Psoas muscle (tissue), 8 donors: ENCODE measurements around the gene GLI3. TPM values are rescaled to one million over a fixed set of nuclear protein-coding genes. Genes with fewer than 3 reads are reported as not detected.
"Not testable (repeated sequence)": the region's sequence is repeated elsewhere in the genome, so short reads cannot be mapped to it uniquely, and the experiment has no call there.

Experiments used
- ATAC-seq, 4 donors: fragments of 200-7000 bp; cut with Tn5 transposase; one replicate each; pipeline ENCODE4 v1.9.1; 2020; ENCODE audit warnings: moderate library complexity in 3 of 4, mild to moderate bottlenecking in 2 of 4
- DNase-seq, 2 donors: peaks; one replicate each; pipeline ENCODE4 v3.0.0-alpha.2; 2020
- H3K27ac ChIP-seq: fragments of 200-600 bp; one replicate; pipeline ENCODE4 v1.8.0; 2022
- H3K27me3 ChIP-seq, 3 donors: fragments of 200-600 bp in 1 of 3; one replicate each; pipeline versions ENCODE4 v1.6.1 to v1.8.0; 2013 to 2022; ENCODE audit warnings: low read length in 2 of 3, mild to moderate bottlenecking in 2 of 3, moderate library complexity in 1 of 3; ENCODE audit not compliant: insufficient read depth in 3 of 3
- H3K36me3 ChIP-seq, 2 donors: fragments of 200-600 bp in 1 of 2; one replicate each; pipeline versions ENCODE4 v1.6.1 to v1.8.0; 2013 to 2022; ENCODE audit warnings: low read depth in 1 of 2, mild to moderate bottlenecking in 1 of 2, moderate library complexity in 1 of 2; ENCODE audit not compliant: insufficient read depth in 1 of 2
- H3K4me1 ChIP-seq: fragments of 200-600 bp; one replicate; pipeline ENCODE4 v1.8.0; 2022
- H3K4me3 ChIP-seq: fragments of 200-600 bp; one replicate; pipeline ENCODE4 v1.8.0; 2022; ENCODE audit warnings: mild to moderate bottlenecking
- H3K9me3 ChIP-seq: fragments of 200-600 bp; one replicate; pipeline ENCODE4 v1.8.0; 2022
- WGBS, 3 donors: extraction: QIAGEN DNeasy Blood & Tissue Kit; methylation state at CpG; one replicate each; pipeline versions ENCODE4 v1.1.6 to v1.1.7; 2013; 5-methylcytosine and 5-hydroxymethylcytosine counted together
- intact Hi-C, 2 donors: fragments of 100-400 bp; cut with DNase I; formaldehyde crosslinking; loops; one replicate each; pipeline versions ENCODE4 v1.11.0 to v1.14.2; 2022
- polyA plus RNA-seq, 3 donors: library from polyadenylated mRNA; stranded (reverse); fragments of 200-250 nt; gene quantifications; one replicate each; pipeline ENCODE4 v1.2.3, GENCODE V29; 2013
- total RNA-seq, 4 donors: library from RNA; stranded (reverse); fragmentation: NEBNext Ultra II Directional in 2 of 4; extraction: Animal tissue kit (Norgen Biotek cat#: 25700) in 2 of 4; gene quantifications; one replicate each; pipeline versions ENCODE4 v1.2.1 to v1.2.4, GENCODE V29; 2021 to 2023
- TF ChIP-seq, protein P1 (sequence below): fragments of 200-600 bp; IDR thresholded peaks from one replicate; pipeline ENCODE4 v1.8.0; 2022; ENCODE audit warnings: antibody characterized with exemption
- donor health status: healthy with polysubstance abuse.
- donor health status: DM: no; HTN: no; CAD: no; lungs with moderate emphysema.
- donor health status: Bipolar disorder and iron deficiency.
- donor health status: healthy.
- donor health status: DM: yes; HTN: yes; CAD: no.
- donor health status: DM: no; HTN: no; CAD: no.
- donor health status: DM: no; HTN: no; CAD: no.
- donor health status: DM: yes; HTN: yes; CAD: no.

GLI3 gene
- total and polyA plus RNA-seq, 7 donors = 0.24 to 4.9 (median 3.2) TPM

DNA sequence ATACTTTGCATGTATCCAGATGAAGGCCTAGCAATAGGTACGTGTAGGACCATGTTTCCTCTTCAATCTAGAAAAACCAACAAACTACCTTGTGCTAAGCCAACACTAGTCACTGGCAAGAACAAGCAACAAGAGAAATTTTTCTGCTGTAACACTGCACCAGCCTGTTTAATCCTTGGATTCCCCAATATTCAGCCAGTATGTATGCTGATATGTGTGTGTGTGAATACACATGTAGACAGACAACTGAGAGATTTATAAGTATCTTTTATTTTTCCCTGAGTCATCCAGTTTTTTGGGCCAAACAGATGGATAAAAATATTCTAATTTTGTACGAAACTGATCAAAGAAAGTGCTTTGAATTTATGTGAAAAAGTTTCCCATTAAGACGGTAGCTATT is 26.2 kb downstream of the GLI3 start:
- Histone ChIP-seq H3K27me3 (no peaks in the 10 kb centered on the region), H3K4me1 (no peaks in the 10 kb centered on the region), H3K27ac (no peak overlapping the region), H3K36me3 (no peaks in the 10 kb centered on the region), H3K9me3 (no peaks in the 10 kb centered on the region), H3K4me3 (no peak overlapping the region)
- intact Hi-C loops = loop anchor here in 1 of 2 donors (2.0 kb wide), 1 partner anchor 20 kb away; no protein-coding TSS in a partner anchor
- no peak for ATAC-seq
- no peak for DNase-seq
- WGBS, 3 donors = 68 to 78% (median 68%) methylated on average over 3 of the region's 3 CpGs
- TF ChIP-seq, protein P1, sequence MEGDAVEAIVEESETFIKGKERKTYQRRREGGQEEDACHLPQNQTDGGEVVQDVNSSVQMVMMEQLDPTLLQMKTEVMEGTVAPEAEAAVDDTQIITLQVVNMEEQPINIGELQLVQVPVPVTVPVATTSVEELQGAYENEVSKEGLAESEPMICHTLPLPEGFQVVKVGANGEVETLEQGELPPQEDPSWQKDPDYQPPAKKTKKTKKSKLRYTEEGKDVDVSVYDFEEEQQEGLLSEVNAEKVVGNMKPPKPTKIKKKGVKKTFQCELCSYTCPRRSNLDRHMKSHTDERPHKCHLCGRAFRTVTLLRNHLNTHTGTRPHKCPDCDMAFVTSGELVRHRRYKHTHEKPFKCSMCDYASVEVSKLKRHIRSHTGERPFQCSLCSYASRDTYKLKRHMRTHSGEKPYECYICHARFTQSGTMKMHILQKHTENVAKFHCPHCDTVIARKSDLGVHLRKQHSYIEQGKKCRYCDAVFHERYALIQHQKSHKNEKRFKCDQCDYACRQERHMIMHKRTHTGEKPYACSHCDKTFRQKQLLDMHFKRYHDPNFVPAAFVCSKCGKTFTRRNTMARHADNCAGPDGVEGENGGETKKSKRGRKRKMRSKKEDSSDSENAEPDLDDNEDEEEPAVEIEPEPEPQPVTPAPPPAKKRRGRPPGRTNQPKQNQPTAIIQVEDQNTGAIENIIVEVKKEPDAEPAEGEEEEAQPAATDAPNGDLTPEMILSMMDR = no peak

DNA sequence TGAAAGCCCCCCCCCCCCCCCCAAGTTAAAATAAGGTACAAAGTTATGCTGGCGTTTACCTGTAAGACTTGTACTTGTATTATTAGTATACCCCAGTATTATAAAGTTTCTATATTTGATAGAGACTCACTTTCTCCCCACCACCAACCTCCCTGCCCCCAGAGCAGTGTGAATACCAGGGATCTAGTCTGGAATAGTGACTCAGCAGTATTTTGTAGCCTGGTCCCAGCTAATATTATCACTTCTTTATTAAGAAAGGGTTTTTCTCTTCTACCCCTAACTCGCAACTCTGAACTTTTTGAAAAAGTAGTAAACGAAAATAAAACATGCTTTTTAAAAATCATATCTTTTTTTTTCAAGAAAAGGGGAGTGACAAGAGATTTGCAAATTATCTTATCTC is 26.7 kb downstream of the GLI3 start:
- intact Hi-C loops = loop anchor here in 1 of 2 donors (2.0 kb wide), 1 partner anchor 20 kb away; no protein-coding TSS in a partner anchor
- Histone ChIP-seq H3K36me3 (no peaks in the 10 kb centered on the region), H3K4me1 (no peaks in the 10 kb centered on the region), H3K27ac (no peak overlapping the region), H3K9me3 (no peaks in the 10 kb centered on the region), H3K27me3 (no peaks in the 10 kb centered on the region), H3K4me3 (no peak overlapping the region)
- no peak for DNase-seq
- no peak for ATAC-seq
- 89 to 95% (median 93%) methylated on average over 3 of the region's 3 CpGs for WGBS, 3 donors
- TF ChIP-seq, protein P1 = no peak

GRCh38 chr7:42209085-42209484 is 27.9 kb downstream of the GLI3 start:
- DNase-seq, ATAC-seq, H3K27me3 ChIP-seq, intact Hi-C loops, H3K4me3 ChIP-seq, H3K27ac ChIP-seq, H3K9me3 ChIP-seq, H3K36me3 ChIP-seq, H3K4me1 ChIP-seq: not testable (repeated sequence)

DNA sequence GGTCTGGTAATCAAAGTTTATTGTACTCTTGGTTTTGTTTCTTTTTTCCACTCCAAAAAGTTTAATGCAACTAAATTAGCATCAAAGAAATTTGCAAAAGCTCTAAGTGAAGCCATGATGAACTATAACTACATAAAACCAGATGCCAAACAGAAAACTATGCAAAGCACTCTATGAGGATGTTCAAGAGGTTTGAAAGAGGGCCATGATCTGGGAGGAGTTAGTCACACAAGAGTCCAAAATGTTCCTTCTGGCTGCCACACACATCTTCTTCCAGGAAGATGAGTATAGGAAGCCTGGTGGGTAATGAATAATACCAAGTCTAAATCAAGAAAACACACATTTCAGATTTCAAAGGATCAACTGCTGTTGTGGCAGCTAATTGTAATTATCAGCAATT is 28.4 kb downstream of the GLI3 start:
- no peak for ATAC-seq

DNA sequence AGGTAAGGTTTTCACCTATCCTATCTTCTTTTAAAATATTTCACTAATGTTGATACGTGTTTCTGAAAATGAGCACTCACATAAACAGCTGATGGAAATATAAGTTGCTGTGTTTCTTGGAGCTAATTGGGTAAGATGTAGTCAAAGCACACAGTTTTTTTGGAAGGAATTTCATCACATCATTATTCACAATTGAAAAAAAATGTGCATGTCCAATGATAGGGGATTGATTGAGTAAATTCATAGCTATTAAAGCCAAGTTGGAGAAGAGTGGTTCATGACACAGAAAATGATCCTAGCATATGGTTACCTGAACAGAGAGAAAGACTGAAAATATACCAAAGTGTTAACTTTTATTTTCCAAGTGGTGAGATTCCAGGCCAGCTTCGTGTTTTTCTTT is 29.6 kb downstream of the GLI3 start:
- H3K4me3 ChIP-seq = no peak overlapping the region
- no peak for DNase-seq
- TF ChIP-seq, protein P1 = no peak
- no peaks in the 10 kb centered on the region for H3K27me3 ChIP-seq
- no peaks in the 10 kb centered on the region for H3K4me1 ChIP-seq
- H3K27ac ChIP-seq = no peak overlapping the region
- no peak for ATAC-seq
- intact Hi-C loops = no loop called here
- no peaks in the 10 kb centered on the region for H3K9me3 ChIP-seq
- H3K36me3 ChIP-seq = no peaks in the 10 kb centered on the region
- 47 to 85% (median 54%) methylated on average over 2 of the region's 2 CpGs for WGBS, 3 donors

More for the DNA sequence above, 28.4 kb downstream of the GLI3 start:
- no peak overlapping the region for H3K4me3 ChIP-seq
- H3K36me3 ChIP-seq = no peaks in the 10 kb centered on the region
- intact Hi-C loops = no loop called here
- no peaks in the 10 kb centered on the region for H3K4me1 ChIP-seq
- no peak overlapping the region for H3K27ac ChIP-seq
- H3K9me3 ChIP-seq = no peaks in the 10 kb centered on the region
- DNase-seq = no peak
- TF ChIP-seq, protein P1 = no peak
- no peaks in the 10 kb centered on the region for H3K27me3 ChIP-seq
